ENCODE measurements around the gene MVB12A. TPM values are rescaled to one million over a fixed set of nuclear protein-coding genes. Genes with fewer than 3 reads are reported as not detected.

MVB12A gene
- polyA plus RNA-seq, 12 donors = 21.2 to 75.8 (median 24.3) TPM; not detected in 1

- DNase-seq = no peak
Observed at GRCh38 chr19:17469092-17469480, 49.2 kb downstream of the MVB12A start.

- no peak for DNase-seq
Observed at GRCh38 chr19:17469481-17470067, 49.7 kb downstream of the MVB12A start.

- DNase-seq = peak; percentile 99
Observed at GRCh38 chr19:17470068-17470841, 50.4 kb downstream of the MVB12A start, which contains the start of gene SLC27A1. SLC27A1 (plus strand) TSS chr19:17470524; CDS start chr19:17470541, 17 bp downstream.

- no peak for DNase-seq
Observed at GRCh38 chr19:17471410-17472125, 51.7 kb downstream of the MVB12A start.

GRCh38 chr19:17473041-17473440 is 53.2 kb downstream of the MVB12A start:
- no peak for DNase-seq

Other genes starting within 250 kb of the MVB12A start
- 10 to 100 TPM in 11 of 12 donors, not detected in 1; 20.9 to 44.3 (median 25.3) TPM for gene USE1, start 204.7 kb upstream of the MVB12A start, polyA plus RNA-seq (ENCODE audit: insufficient read length in 12 of 12)
- 10 to 100 TPM in 4 of 12 donors, 1 to 10 TPM in 7, not detected in 1; 6.5 to 22.5 (median 9.2) TPM for gene OCEL1, start 193.8 kb upstream of the MVB12A start, polyA plus RNA-seq (ENCODE audit: insufficient read length in 12 of 12)
- gene NR2F6, start 174.1 kb upstream of the MVB12A start, polyA plus RNA-seq (ENCODE audit: insufficient read length in 12 of 12) = 10 to 100 TPM in 11 of 12 donors, not detected in 1; 15.7 to 58.5 (median 21.3) TPM
- 10 to 100 TPM in 1 of 12 donors, 1 to 10 TPM in 10, not detected in 1; 4.3 to 17.2 (median 6.3) TPM for gene USHBP1, start 155.3 kb upstream of the MVB12A start, polyA plus RNA-seq (ENCODE audit: insufficient read length in 12 of 12)
- gene BABAM1, start 152.6 kb upstream of the MVB12A start, polyA plus RNA-seq (ENCODE audit: insufficient read length in 12 of 12) = 100 to 1,000 TPM in 2 of 12 donors, 10 to 100 TPM in 9, not detected in 1; 73.5 to 168 (median 85.4) TPM
- 1 to 10 TPM in 4 of 12 donors, under 1 TPM in 6, not detected in 2; 0.49 to 2.2 (median 0.95) TPM for gene ANKLE1, start 138.1 kb upstream of the MVB12A start, polyA plus RNA-seq (ENCODE audit: insufficient read length in 12 of 12)
- 10 to 100 TPM in 1 of 12 donors, 1 to 10 TPM in 10, not detected in 1; 4.5 to 15.3 (median 6.1) TPM for gene ABHD8, start 116.6 kb upstream of the MVB12A start, polyA plus RNA-seq (ENCODE audit: insufficient read length in 12 of 12)
- gene MRPL34, start 114.2 kb upstream of the MVB12A start, polyA plus RNA-seq (ENCODE audit: insufficient read length in 12 of 12) = 10 to 100 TPM in 11 of 12 donors, not detected in 1; 25.2 to 66.9 (median 29.3) TPM
- 10 to 100 TPM in 11 of 12 donors, not detected in 1; 25.5 to 54.1 (median 30.3) TPM for gene DDA1, start 110.5 kb upstream of the MVB12A start, polyA plus RNA-seq (ENCODE audit: insufficient read length in 12 of 12)
- gene ANO8, start 85.2 kb upstream of the MVB12A start, polyA plus RNA-seq (ENCODE audit: insufficient read length in 12 of 12) = 10 to 100 TPM in 2 of 12 donors, 1 to 10 TPM in 9, not detected in 1; 4.5 to 14.0 (median 6.0) TPM
- gene GTPBP3, start 82.5 kb upstream of the MVB12A start, polyA plus RNA-seq (ENCODE audit: insufficient read length in 12 of 12) = 10 to 100 TPM in 7 of 12 donors, 1 to 10 TPM in 4, not detected in 1; 6.7 to 22.0 (median 11.9) TPM
- 10 to 100 TPM in 11 of 12 donors, not detected in 1; 33.3 to 86.9 (median 43.4) TPM for gene PLVAP, start 42.7 kb upstream of the MVB12A start, polyA plus RNA-seq (ENCODE audit: insufficient read length in 12 of 12)
- gene CCDC194, start 25.9 kb upstream of the MVB12A start, polyA plus RNA-seq (ENCODE audit: insufficient read length in 12 of 12) = not detected
- 10 to 100 TPM in 1 of 12 donors, 1 to 10 TPM in 9, not detected in 2; 3.5 to 10.0 (median 5.1) TPM for gene BST2, start 14.4 kb upstream of the MVB12A start, polyA plus RNA-seq (ENCODE audit: insufficient read length in 12 of 12)
- gene TMEM221, start 28.6 kb downstream of the MVB12A start, polyA plus RNA-seq (ENCODE audit: insufficient read length in 12 of 12) = 1 to 10 TPM in 4 of 12 donors, under 1 TPM in 6, not detected in 2; 0.74 to 1.8 (median 0.99) TPM
- under 1 TPM in 3 of 12 donors, not detected in 9; 0.19 to 0.24 (median 0.20) TPM for gene NXNL1, start 40.9 kb downstream of the MVB12A start, polyA plus RNA-seq (ENCODE audit: insufficient read length in 12 of 12)
- gene SLC27A1, start 50.5 kb downstream of the MVB12A start, polyA plus RNA-seq (ENCODE audit: insufficient read length in 12 of 12) = 10 to 100 TPM in 10 of 12 donors, 1 to 10 TPM in 1, not detected in 1; 9.5 to 25.9 (median 16.4) TPM
- gene PGLS, start 91.6 kb downstream of the MVB12A start, polyA plus RNA-seq (ENCODE audit: insufficient read length in 12 of 12) = 10 to 100 TPM in 11 of 12 donors, not detected in 1; 35.8 to 77.5 (median 43.6) TPM
- 100 to 1,000 TPM in 1 of 12 donors, 10 to 100 TPM in 11; 58.0 to 146 (median 70.3) TPM for gene COLGALT1, start 135.6 kb downstream of the MVB12A start, polyA plus RNA-seq (ENCODE audit: insufficient read length in 12 of 12)